Retinal pigment epithelial cell (primary cell): Measurements from ENCODE around the gene TEX2.

Source experiments
- DNase-seq: peaks from one replicate; pipeline ENCODE4 v3.0.0-alpha.2; 2010; ENCODE audit warnings: low read depth
- H3K4me3 ChIP-seq: 2 replicates; pipeline ENCODE4 v1.5.1; 2011; ENCODE audit warnings: mild to moderate bottlenecking, low read length, control low read depth, moderate library complexity
- TF ChIP-seq, protein P1 (sequence below): conservative IDR thresholded peaks from 2 replicates; pipeline ENCODE4 v1.5.1; 2011; ENCODE audit warnings: low read depth, low read length, control low read depth, inconsistent platforms

Gene TEX2, protein sequence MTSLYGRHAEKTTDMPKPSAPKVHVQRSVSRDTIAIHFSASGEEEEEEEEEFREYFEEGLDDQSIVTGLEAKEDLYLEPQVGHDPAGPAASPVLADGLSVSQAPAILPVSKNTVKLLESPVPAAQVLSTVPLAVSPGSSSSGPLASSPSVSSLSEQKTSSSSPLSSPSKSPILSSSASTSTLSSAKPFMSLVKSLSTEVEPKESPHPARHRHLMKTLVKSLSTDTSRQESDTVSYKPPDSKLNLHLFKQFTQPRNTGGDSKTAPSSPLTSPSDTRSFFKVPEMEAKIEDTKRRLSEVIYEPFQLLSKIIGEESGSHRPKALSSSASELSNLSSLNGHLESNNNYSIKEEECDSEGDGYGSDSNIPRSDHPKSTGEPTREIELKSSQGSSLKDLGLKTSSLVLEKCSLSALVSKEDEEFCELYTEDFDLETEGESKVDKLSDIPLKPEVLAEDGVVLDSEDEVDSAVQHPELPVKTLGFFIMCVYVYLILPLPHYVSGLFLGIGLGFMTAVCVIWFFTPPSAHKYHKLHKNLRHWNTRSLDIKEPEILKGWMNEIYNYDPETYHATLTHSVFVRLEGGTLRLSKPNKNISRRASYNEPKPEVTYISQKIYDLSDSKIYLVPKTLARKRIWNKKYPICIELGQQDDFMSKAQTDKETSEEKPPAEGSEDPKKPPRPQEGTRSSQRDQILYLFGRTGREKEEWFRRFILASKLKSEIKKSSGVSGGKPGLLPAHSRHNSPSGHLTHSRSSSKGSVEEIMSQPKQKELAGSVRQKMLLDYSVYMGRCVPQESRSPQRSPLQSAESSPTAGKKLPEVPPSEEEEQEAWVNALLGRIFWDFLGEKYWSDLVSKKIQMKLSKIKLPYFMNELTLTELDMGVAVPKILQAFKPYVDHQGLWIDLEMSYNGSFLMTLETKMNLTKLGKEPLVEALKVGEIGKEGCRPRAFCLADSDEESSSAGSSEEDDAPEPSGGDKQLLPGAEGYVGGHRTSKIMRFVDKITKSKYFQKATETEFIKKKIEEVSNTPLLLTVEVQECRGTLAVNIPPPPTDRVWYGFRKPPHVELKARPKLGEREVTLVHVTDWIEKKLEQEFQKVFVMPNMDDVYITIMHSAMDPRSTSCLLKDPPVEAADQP

DNA sequence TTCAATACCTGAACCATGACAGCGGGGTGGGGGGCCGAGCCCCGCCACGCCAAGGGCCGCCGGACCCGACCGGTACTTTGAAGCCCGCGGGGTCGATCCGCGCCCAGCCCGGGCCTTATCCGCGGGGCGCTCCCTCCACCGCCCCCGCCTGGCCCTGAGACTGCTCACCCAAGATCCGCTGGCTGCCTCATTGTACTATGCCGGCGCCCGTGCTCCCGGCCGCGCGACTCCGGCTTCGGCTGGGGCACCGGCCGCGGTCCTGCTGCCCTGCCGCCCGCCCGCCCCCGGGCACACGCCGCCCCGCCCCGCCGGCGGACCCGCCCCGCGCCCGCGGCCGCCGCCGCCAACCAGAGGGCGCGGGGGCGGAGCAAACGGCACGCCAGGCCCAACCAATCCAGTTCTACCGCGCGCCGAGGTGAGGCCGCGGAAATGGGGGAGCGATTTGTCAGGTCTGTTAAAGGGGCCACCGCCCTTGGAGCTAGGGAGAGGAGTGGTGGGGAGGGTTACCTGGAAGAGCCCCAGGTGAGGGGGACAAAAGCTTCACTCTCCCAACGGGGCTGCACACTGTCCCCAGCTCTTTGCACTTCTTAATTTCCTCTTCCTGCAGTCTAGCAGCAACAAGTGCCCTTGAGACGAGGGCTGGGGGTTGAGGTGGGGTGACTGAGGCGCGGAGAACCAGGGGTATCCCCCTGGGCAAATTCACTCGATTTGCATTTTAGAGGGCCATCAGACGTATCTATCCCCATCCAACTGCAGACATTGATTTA lies at the start of gene TEX2:
Gene TEX2 (minus strand): TSS at position 261 of the 767 bp plus-strand sequence. CDS start 49,043 bp downstream, outside the sequence.
- peak within 1 kb of the TSS; percentile 77 for H3K4me3 ChIP-seq
- peak; percentile 62 for DNase-seq
- TF ChIP-seq, protein P1, sequence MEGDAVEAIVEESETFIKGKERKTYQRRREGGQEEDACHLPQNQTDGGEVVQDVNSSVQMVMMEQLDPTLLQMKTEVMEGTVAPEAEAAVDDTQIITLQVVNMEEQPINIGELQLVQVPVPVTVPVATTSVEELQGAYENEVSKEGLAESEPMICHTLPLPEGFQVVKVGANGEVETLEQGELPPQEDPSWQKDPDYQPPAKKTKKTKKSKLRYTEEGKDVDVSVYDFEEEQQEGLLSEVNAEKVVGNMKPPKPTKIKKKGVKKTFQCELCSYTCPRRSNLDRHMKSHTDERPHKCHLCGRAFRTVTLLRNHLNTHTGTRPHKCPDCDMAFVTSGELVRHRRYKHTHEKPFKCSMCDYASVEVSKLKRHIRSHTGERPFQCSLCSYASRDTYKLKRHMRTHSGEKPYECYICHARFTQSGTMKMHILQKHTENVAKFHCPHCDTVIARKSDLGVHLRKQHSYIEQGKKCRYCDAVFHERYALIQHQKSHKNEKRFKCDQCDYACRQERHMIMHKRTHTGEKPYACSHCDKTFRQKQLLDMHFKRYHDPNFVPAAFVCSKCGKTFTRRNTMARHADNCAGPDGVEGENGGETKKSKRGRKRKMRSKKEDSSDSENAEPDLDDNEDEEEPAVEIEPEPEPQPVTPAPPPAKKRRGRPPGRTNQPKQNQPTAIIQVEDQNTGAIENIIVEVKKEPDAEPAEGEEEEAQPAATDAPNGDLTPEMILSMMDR: no peak

DNA sequence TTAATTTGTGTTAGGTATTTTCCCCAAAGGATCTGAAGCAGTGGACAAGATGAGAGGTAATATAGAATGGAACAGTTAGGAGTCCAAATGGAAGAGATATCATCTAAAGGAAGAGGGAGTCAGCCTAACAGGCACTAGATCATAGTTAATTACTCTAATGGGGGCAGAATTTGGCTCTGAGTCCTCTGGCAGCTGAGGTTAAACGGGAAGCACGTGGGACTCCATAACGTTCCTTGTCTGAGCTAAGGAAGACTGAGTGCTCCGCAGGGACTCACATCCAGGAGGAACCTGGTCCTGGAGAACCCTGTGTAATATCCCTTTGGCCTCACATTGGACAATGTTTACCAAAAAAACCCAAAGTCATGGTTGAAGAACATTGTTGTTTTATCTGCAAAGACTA lies 46.6 kb upstream of the TEX2 start:
- DNase-seq: no peak
- H3K4me3 ChIP-seq: no peak overlapping the region
- TF ChIP-seq, protein P1: no peak

DNA sequence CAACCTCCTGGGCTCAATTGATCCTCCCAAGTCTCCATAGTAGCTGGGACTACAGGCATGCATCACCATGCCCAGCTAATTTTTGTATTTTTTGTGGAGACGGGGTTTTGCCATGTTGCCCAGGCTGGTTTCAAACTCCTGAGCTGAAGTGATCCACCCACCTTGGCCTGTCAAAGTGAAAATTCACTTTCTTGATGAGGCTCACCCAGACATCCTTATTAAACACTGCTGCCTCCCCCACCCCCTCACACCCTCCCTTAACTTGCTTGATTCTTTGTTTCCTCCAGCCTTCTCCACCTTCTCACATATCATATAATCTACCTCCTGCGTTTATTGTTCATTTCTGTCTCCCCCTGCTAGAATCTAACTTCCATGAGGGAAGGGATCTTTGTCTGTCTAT lies 46.0 kb upstream of the TEX2 start:
- no peak overlapping the region for H3K4me3 ChIP-seq
- TF ChIP-seq, protein P1: no peak
- DNase-seq: no peak

DNA sequence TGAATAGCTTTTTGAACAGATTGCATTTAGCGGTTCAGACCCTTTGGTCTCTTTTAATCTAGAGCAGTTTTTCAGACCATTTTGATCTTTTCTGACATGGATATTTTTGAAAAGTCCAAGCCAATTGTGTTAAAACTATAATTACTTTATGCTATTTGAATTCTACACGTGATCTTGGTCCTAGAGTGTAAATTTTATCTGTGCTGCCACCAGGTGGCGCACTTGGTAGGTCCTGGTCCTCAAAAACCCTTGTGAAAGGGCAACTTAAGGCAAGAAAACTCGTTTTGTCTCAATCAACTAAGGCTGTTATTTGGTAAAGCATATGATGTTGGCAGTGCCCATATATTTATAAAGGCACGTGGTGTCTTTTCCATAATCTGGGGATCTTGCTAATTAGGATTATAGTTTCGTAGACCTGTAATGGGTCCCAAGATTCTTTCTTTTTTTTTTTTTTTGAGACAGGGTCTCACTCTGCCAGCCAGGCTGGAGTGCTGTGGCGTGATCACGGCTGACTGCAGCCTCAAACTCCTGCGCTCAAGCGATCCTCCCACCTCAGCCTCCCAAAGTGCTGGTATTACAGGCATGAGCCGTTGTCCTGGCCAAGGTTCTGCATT lies 43.9 kb upstream of the TEX2 start:
- H3K4me3 ChIP-seq: no peak overlapping the region
- DNase-seq: peak; percentile 15
- TF ChIP-seq, protein P1: peak; percentile 80

DNA sequence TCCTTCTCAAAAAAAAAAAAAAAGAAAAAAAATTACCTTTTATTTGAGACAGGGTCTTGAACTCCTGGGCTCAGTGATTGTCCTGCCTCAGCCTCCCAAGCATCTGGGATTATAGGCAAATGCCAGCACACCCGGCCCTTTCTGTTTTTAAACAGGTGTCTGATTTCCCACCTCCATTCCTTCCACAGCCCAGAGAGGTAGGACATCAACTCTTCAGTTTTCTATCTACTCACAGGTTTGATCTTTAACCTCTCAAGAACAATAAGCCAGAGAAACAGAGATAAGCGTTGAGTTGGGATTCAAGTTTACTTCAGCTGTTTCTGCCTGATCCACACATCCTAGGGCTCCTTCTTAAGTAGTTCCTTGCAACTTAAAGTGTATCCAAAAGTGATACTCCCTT lies 41.5 kb upstream of the TEX2 start:
- TF ChIP-seq, protein P1: no peak
- DNase-seq: no peak
- no peak overlapping the region for H3K4me3 ChIP-seq

DNA sequence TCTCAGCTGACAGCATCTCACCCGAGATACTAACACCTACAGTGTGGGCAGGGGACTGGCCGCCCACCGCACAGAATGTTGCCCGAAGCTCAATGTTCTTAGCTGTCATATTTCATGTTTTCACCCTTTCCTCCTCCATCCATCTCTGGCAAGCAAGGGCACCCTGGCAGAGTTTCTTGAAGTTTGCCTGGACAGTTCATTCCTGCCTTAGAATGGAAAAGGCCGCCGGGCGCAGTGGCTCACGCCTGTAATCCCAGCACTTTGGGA lies 37.6 kb upstream of the TEX2 start:
- H3K4me3 ChIP-seq: no peak overlapping the region
- TF ChIP-seq, protein P1: no peak
- DNase-seq: no peak
